NCI-H446 (cell line): ENCODE data around the gene CFAP54.
"Not testable (repeated sequence)": the region's sequence is repeated elsewhere in the genome, so short reads cannot be mapped to it uniquely, and the experiment has no call there.

ENCODE experiments used
- DNase-seq, 2 experiments: peaks; one replicate each; lab custom pipeline; 2025; lab: John Stamatoyannopoulos, UW

CFAP54 gene, protein sequence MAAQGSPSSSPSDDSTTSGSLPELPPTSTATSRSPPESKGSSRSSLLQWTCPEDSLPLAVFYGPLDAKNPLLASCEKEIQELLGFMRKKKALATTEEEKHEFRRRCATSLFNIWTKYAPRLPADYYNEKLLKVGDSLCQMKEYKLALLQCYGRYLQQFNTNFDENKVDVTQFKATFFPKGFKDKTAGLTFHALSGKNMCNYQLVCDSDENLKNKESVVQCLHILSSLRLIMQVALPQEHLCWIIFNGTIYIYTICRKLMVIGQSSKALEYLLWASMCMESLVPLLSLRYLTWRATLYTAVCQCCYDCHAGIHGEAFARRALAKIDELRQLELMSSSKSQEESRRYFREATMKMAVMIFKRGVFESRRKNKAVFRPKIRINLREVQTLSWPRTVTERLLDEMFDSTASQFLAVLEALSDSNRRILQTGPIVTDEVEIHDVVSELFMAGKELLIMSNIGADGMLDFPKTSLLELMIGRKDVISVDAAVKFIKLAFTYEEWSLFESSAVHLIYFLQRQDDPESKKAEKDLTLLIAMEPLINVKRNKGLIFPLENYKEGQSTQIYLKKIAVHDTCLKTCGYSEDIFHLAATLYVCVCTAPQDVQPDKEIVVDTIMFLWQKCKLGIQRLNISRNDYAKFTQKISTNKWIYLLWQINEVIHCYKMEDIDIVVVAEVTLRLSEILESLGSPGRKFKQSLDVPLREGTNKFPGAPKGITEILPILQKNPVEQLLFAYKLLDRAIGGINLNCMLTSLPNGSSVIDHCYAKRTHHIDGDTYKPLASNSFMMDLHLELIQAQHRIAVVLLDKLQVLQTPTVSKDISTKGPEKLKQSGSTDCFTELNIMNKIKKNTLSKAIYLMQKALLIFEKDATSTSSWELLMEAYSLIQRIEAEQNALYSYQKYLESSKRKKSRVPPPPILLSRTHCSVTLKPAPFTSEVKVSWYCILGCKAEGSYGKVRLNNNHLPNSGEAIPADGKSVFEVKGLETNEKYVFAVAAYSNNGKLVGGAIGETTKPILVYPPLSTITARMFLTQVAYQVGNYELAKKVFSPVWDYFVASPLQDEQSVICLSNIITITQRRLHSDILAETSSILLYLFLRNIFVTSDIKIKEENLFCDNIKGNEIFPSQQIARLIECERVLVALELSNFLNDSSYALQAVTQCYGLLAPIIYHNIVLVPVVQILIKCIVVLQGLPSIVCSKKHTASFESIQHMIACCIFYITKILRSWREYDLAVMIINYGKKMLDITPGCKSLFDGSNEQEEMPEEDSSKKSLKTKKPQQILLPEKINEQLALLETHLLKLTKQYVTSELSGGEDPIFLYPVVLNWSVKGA (N-terminal part only)

GRCh38 chr12:96489392-96490056, at the start of gene CFAP54:
CFAP54 (plus strand) TSS chr12:96489577; CDS start chr12:96489610, 33 bp downstream.
- peak; percentile 84 to 94 for DNase-seq

GRCh38 chr12:96441816-96442215, 47.6 kb upstream of the CFAP54 start:
- DNase-seq = no peak

DNA sequence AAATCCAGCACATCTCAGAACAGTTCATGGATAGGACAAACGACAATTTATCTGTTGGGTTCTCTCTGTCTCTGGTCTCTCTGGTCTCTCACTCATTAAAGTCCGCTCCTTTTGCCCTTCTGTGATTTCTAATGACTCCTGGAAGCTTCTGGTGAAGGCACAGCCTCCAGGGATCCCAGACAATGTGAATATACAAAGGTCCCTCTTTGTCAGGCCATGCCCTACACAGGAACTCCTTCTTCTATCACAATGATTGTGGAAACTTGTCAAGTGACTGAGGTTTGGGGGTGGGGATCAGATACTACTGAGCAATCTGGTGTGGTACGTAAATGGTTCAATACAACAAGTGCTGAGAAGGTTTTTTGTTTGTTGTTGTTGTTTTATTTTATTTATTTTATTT, 46.5 kb upstream of the CFAP54 start:
- no peak for DNase-seq

- DNase-seq = no peak
These were observed 45.0 kb upstream of the CFAP54 start for GRCh38 chr12:96444399-96444798.

GRCh38 chr12:96445691-96446583, 43.4 kb upstream of the CFAP54 start:
- DNase-seq = no peak

- DNase-seq = no peak
These were observed 42.1 kb upstream of the CFAP54 start for GRCh38 chr12:96447256-96447655.

DNA sequence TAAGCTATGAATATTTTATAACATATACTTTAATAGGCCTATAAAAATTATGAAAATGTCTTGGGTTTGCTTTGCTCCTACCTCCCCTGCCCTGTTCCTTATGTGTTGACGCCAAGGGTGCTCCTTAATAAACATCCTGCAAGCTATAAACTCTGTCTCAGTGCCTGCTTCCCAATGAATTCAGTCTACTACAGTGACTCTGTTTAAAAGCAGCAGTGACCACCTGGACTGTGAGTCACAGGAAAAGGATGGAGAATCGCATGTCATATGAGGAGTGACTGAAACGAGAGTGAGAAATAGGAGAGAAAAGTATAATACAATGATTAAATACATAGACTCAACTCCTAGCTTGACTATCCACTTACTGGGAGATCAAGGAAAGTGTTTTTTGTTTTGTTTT, 41.1 kb upstream of the CFAP54 start:
- DNase-seq = no peak

DNA sequence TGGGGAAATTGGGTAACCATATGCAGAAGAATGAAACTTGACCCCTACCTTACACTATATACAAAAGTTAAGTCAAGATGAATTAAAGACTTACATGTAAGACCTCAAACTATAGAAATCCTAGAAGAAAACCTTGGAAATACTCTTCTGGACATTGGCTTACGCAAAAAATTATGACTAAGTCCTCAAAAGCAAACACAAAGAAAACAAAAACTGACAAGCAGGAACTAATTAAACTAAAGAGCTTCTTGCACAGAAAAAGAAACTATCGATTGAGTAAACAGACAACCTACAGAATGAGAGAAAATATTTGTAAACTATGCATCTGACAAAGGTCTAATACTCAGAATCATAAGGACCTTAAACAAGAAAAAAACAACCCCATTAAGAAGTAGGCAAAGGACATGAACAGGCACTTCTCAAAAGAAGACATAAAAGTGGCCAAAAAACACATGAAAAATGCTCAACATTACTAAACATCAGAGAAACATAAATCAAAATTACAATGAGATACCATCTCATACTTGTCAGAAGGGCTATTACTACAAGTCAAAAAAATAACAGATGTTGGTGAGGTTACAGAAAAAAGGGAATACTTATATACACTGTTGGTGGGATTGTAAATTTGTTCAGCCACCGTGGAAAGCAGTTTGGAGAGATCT, 37.0 kb upstream of the CFAP54 start:
- DNase-seq = no peak

DNA sequence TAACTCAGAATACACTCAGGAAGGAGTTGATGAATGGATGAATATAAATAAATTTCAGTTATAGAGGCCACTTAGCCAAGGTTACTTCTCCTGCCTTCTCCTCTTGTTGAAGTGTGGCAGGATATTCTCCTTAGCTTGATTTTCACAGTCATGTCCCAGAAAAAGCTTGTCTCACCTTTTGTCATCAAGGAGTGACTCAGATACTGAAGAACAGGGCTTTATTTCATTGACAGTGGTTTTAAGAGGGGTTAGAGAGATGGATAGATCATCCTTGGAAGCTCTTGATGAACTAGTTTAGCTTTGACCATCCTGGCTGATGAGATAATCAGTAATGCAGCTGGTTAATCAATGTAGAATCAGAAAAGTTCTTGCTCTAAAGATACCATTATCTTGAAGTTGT, 35.0 kb upstream of the CFAP54 start:
- DNase-seq = no peak

- no peak for DNase-seq
These were observed 33.0 kb upstream of the CFAP54 start for GRCh38 chr12:96456265-96456974.

GRCh38 chr12:96457191-96457930, 32.0 kb upstream of the CFAP54 start:
- no peak for DNase-seq

DNA sequence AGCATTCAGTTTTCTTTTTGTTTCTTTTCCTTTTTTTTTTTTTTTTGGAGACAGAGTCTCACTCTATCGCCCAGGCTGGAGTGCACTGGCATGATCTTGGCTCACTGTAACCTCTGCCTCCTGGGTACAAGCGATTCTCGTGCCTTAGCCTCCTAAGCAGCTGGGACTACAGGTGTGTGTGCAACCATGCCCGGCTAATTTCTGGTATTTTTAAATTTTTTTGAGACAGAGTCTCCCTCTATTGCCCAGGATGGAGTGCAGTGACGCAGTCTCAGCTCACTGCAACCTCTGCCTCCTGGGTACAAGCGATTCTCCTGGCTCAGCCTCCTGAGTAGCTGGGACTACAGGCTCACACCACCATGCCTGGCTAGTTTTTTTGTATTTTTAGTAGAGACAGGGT, 30.1 kb upstream of the CFAP54 start:
- not testable (repeated sequence) for DNase-seq

DNA sequence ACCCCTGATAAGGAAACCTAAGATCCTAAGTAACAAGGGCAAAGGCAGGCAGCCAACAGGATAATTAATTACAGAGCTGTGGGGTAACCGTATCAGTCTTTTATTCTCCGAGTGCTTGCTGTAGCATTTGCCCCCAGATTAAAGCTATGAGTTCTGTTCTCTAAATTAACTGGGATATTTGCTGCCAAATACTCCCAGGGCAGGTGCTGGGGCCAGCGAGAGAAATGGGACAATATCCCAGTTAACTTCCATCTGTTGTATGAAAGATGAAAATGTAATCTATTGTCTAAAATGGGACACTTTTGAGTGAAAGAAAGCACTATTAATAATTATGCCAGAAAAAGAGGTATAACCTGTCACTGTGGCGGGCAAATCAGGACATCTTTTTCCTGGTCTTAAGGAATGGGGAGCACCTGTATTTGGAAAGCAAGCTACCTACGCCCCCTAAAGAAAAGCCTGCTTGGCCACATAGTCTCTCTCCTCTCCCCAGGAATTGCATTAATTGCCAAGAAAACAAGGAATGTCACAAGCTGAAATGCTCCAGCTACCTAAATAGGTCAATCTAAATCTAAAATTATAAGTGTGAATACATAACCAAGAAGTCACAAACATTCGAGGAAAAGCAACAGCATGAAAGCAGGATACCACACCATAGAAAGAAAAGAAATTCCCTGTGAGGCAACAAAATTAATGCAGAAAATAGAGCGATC, 26.7 kb upstream of the CFAP54 start:
- no peak for DNase-seq

GRCh38 chr12:96465896-96466295, 23.5 kb upstream of the CFAP54 start:
- no peak for DNase-seq

DNA sequence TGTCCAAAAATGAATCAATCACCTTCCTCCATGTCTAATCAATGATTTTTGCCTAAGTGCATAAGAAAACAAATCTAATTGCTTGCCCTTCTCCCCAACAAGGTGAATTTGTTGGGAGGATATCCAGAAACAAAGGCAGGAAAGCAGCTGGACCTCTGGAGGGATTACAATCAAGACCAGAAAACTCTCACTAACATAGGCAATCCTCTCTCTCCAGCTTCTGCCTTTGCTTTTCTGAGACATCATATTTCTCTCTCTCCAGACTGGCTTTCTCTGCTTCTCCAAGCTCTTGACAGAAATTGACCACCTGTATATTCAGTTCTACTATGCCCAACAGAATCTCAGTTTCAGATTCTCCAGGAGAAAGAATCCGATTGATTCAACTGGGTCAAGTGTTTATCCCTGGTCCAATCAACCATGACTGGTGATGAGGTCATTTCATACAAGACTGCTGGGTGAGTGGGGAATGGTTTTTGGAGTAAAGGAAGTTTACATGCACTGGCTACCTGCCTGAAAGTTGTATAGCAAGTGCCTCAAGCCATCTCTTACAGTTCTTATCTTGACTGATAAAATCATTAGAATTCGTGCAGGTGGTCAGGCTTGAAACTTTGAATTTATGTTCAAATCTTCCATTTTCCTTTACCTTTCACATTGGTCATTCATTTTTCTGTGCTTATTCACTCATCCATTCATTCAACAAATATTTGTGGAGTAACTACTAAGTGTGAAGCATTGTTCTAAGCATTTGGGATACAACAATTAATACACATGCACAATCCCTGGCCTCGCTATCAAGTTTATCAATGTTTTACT, 22.2 kb upstream of the CFAP54 start:
- DNase-seq = no peak

DNA sequence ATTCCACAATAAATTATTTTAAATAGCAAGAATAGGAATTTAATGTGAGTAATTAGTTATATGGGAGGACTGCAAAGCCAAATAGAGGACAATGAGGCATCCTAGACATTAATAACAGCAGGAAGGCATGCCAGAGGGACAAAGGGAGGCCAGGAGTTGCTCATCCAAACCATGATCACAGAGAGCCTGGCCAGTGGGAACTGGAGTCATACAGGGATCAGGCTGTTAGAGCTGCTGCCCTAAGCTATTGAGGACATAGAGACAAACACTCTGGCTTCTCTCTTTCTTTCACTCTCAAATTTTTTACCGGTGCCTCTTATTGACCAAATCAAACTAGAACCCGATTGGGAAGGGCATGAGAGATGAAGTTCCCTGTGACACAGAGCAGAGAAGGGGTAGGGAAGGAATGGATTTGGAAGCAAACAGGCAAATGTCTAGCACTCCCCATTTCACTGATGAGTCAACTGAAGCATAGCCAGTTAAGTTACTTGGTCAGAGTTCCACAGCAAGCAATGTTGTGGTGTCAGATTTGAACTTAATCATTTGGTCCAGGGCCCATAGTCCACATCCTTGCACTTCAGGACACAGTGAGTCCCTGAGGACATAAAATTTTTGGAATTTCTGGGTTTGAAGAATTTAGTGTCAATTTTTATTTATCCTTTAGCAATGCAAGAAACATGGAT, 17.9 kb upstream of the CFAP54 start:
- no peak for DNase-seq
